Activated CD8-positive, alpha-beta memory T cell treated with anti-CD3 and anti-CD28 coated beads for 36 hours (primary cell): Measurements from ENCODE around the gene LYVE1. TPM values are rescaled to one million over a fixed set of nuclear protein-coding genes. Genes with fewer than 3 reads are reported as not detected.
"Not testable (repeated sequence)": the region's sequence is repeated elsewhere in the genome, so short reads cannot be mapped to it uniquely, and the experiment has no call there.

Experiments
- CTCF ChIA-PET: fragments of 350-600 bp; sonication (Branson Sonifier 250); formaldehyde crosslinking; loops from one replicate; lab custom pipeline; 2021; ENCODE audit warnings: antibody characterized with exemption; lab: Charles Lee
- POLR2A ChIA-PET: fragments of 350-600 bp; sonication (Branson Sonifier 250); formaldehyde crosslinking; loops from one replicate; lab custom pipeline; 2021; ENCODE audit warnings: antibody characterized with exemption; lab: Charles Lee
- total RNA-seq, 2 experiments: library from RNA; stranded (reverse); gene quantifications; one replicate each; pipeline ENCODE4 v1.2.3, GENCODE V29; 2021

The LYVE1 gene
- total RNA-seq, 2 experiments from 2014 or later: not detected

GRCh38 chr11:10595840-10596239 is 27.4 kb upstream of the LYVE1 start:
- CTCF ChIA-PET, POLR2A ChIA-PET: not testable (repeated sequence)

DNA sequence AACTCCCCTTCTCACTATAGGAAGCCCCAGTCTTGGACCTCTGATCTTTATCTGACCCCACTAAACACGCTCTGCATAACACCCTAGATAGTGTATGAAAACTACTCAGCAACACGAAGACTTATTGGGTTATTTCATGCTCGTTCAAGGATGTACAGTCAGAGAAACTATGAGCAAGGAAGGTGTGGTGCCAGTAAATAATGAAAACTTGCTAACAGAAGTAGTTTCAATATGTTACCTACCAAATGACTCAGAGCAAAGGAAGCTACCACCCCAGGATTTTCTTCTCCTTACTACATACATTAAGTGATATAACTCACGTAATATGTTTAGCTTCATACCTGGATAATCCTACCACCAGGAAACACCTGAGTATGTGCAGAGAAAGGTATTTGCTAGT is 25.9 kb upstream of the LYVE1 start:
- ChIA-PET CTCF (no interaction called here), POLR2A (no interaction called here)

- POLR2A ChIA-PET: no interaction called here
- CTCF ChIA-PET: interaction anchor here (0.6 kb wide), 1 partner anchor 147 kb away, joined by 3 read pairs; no protein-coding TSS in a partner anchor
Measured at GRCh38 chr11:10592331-10592730, 23.9 kb upstream of the LYVE1 start.

- POLR2A ChIA-PET: no interaction called here
- CTCF ChIA-PET: no interaction called here
Measured at GRCh38 chr11:10591741-10592140, 23.3 kb upstream of the LYVE1 start.

DNA sequence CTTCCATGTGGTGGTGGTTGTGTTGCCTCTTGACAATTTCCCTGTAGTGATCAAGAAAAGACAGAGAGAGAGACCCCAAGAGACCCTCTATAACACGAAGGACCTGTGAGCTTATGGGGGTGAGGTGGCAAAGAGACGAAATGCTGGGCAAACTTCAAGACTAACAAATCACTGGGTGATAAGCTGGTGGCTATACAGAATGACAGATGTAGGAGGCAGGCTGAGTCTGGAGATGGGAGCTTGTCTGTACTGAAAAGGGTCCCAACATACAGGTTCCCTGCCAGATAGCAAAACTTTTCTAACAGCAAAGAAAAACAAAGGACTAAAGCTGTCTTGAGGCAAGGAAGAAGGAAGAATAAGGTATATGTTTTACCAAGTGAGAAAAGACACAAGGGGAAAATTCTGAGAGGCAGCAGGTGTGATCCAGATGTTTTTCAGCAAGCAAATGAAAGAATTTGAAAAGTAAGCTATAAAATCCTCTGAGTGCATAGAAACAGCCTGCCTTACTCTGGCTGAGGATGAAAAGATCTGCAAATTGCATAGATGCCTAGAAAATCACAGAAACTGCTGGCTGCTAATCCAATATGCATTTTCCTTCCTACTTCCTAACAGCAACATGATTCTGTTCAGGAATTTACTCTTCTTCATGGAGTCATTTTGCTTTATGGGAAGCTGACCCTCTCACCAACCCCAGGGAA is 21.9 kb upstream of the LYVE1 start:
- ChIA-PET POLR2A (no interaction called here), CTCF (no interaction called here)

- CTCF ChIA-PET: no interaction called here
- POLR2A ChIA-PET: no interaction called here
Measured at GRCh38 chr11:10588904-10589303, 20.4 kb upstream of the LYVE1 start.

DNA sequence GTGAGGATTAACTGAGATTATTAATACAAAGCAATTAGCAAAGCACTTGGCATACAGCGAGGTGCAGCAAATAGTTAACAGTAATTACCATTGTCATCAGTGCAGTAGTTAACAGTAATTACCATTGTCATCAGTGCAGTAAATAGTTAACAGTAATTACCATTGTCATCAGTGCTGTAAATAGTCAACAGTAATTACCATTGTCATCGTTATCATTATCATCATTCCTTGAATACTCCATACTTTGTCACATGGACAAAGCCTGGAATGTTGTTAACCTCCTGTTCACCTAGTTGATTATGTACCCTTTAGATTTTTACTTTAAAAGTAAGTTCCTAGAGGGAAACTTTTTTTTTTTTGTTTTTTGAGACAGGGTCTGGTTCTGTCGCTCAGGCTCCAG is 19.5 kb upstream of the LYVE1 start:
- POLR2A ChIA-PET: no interaction called here
- CTCF ChIA-PET: no interaction called here

DNA sequence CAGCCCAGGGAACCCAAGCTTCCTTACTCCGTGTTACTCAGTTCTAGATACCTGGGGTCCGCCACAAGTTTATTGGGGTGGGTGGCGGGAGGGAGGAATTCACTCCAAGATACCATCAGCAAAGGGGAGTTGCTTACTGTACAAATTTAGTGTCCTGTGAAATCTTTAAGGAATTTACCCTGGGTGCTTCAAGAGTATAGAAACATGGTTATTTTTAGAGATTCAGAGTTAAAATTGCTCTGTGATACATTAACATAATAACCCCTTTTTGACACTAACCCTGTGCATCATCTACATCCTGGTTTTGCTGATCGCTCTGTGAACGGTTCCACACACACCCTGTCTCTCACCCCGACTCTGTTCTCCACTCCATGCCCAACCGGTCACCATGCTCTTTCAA is 18.9 kb upstream of the LYVE1 start:
- CTCF ChIA-PET: no interaction called here
- POLR2A ChIA-PET: no interaction called here

DNA sequence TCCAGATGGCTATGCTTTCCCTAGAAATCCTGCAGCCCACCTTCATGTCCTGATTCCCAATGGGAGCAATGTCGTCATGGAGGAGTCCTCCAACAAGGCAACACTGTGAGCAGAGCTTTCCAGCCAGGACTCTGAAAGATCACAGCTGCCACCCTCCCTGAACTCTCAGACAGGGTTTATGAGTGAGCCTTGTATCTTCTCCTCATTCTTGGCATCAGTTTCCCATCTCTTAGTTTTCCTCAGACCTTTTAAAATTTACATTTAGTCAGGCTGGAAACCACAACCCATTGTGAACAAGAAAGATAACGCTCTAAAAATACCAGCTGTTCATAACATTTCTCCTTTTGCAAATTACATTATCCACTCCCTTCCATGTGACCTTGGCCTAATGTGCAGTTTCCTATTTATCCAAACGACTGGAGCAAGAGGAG is 15.6 kb upstream of the LYVE1 start:
- CTCF ChIA-PET: no interaction called here
- POLR2A ChIA-PET: no interaction called here

DNA sequence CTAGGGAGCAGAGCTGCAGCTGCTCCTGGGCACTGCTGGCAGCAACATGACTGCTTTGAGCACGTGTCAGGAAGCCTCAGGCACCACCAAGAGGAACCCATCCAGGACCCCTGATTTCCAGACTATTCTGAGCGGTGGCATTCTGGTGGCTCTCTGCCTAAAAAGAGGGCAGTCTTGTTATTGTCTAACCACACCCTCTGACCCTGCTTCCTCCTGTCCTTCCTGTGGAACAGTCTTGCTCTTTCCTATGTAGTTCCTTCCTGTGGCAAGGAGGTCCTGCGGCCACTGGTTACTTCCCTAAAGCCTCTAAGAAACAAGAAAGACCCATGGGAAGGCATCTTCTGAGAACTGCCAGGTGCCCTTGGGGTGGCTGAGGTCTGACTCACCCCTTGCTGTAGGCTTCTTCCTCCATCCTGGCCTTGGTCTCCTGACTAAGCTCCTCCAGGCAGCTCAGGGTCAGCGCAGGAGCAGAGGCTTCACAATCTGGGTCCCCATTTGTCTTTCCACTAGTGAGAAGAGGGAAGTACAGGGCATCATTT is 13.1 kb upstream of the LYVE1 start:
- POLR2A ChIA-PET: no interaction called here
- CTCF ChIA-PET: no interaction called here

- POLR2A ChIA-PET: no interaction called here
- CTCF ChIA-PET: no interaction called here
Measured at GRCh38 chr11:10580623-10581022, 12.2 kb upstream of the LYVE1 start.

GRCh38 chr11:10579700-10580099 is 11.2 kb upstream of the LYVE1 start:
- CTCF ChIA-PET: no interaction called here

GRCh38 chr11:10576035-10576398 is 7.6 kb upstream of the LYVE1 start:
- ChIA-PET CTCF (interaction anchor here (0.6 kb wide), 1 partner anchor 13 kb away, joined by 3 read pairs; no protein-coding TSS in a partner anchor), POLR2A (no interaction called here)

More at GRCh38 chr11:10579700-10580099, 11.2 kb upstream of the LYVE1 start:
- POLR2A ChIA-PET: no interaction called here

GRCh38 chr11:10575346-10576034 is 7.0 kb upstream of the LYVE1 start:
- ChIA-PET POLR2A (no interaction called here), CTCF (interaction anchor here (0.6 kb wide), 1 partner anchor 12 kb away, joined by 3 read pairs; no protein-coding TSS in a partner anchor)

GRCh38 chr11:10573556-10573955 is 5.1 kb upstream of the LYVE1 start:
- ChIA-PET POLR2A (no interaction called here), CTCF (no interaction called here)

GRCh38 chr11:10573028-10573427 is 4.6 kb upstream of the LYVE1 start:
- ChIA-PET CTCF (no interaction called here), POLR2A (no interaction called here)

DNA sequence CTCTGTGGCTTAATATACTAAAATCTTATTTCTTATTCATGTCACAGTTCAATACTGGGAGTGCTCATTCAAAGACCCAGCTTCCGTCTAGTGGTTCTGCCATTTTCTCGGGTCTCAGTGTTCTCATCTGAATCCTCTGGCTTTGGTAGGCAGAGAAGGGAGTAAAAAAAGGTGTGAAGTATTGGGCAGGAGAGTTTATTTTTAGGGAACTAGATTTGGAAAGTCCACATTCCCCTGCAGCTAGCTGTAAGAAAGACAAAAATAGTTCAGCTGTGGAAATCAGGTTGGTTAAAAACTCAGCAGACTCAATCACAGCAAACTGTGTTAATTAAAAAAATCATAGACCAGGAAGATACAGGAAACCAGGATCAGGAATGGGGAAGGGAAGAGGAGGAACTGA is 4.1 kb upstream of the LYVE1 start:
- ChIA-PET POLR2A (no interaction called here), CTCF (no interaction called here)

DNA sequence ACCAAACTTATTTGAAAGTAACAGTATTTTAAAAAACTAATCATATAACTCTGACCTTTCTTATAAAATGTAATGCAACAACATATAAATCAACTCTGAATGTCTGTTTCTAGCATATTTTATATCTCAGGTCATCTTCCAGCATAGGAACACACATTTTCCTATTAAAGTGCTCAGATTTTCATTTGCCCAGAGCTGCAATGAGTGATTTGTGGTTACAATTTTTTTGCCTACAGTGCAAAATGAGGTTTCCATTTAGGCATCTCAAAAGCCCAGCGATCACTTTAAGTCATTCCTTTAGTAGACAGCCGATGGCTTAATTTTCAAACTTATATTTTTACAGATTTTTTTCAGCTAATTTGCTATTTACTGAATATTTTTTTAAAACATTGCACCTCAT is 1.0 kb downstream of the LYVE1 start:
- ChIA-PET CTCF (no interaction called here), POLR2A (no interaction called here)

DNA sequence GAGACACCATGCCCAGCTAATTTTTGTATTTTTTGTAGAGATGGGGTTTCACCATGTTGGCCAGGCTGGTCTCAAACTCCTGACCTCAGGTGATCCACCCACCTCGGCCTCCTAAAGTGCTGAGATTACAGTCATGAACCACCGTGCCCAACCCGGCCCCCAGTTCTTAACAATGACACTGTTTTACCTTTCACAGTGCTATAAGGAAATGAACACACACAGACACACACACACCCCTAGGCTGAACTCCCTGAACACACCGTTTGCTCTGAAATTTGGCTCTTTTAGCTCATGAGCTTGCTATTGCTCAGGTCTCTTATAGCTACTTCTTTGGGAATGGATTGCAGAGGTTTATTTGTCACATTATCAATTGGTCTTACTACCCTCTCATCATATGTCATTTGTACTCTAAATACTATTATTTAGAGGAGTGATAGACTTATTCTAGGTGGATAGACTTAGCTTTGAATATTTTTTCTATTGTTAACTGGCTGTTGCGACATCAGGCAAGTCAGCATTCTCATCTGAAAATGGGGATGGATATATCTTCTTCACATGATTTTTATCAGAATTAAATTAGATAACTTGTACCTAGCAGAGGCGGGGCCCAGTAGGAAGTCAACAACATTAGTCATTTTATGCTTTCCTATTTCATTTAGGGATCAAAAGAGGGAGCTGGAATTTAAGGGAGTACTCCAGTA is 2.1 kb downstream of the LYVE1 start:
- CTCF ChIA-PET: no interaction called here
- POLR2A ChIA-PET: no interaction called here

DNA sequence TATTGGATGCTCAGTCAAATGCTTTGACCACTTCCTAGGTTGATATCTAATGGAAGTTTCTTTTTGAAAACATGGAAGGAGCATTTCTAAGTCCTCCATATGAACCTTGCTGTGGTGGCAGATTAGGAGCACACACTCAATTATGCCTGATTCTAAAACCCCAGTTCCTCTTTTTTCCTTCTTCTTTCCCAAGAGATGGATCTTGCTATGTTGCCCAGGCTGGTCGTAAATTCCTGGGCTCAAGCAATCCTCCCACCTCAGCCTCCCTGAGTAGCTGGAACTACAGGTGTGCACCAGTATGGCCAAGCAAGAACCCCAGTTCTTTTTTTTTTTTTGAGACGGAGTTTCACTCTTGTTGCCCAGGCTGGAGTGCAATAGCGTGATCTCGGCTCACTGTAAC is 3.0 kb downstream of the LYVE1 start:
- CTCF ChIA-PET: no interaction called here
- POLR2A ChIA-PET: no interaction called here
